AG09319 (cell line): Measurements from ENCODE around the gene RCOR1.
"Not testable (repeated sequence)": the region's sequence is repeated elsewhere in the genome, so short reads cannot be mapped to it uniquely, and the experiment has no call there.

Source experiments
- DNase-seq: peaks from one replicate; pipeline ENCODE4 v3.0.0-alpha.2; 2010; ENCODE audit warnings: low read depth; ENCODE audit errors: extremely low read depth
- TF ChIP-seq, protein P1 (sequence below): IDR thresholded peaks from 2 replicates; pipeline ENCODE4 v1.5.1; 2011; ENCODE audit warnings: low read depth, mild to moderate bottlenecking, inconsistent platforms, low read length, moderate library complexity

Gene RCOR1

DNA sequence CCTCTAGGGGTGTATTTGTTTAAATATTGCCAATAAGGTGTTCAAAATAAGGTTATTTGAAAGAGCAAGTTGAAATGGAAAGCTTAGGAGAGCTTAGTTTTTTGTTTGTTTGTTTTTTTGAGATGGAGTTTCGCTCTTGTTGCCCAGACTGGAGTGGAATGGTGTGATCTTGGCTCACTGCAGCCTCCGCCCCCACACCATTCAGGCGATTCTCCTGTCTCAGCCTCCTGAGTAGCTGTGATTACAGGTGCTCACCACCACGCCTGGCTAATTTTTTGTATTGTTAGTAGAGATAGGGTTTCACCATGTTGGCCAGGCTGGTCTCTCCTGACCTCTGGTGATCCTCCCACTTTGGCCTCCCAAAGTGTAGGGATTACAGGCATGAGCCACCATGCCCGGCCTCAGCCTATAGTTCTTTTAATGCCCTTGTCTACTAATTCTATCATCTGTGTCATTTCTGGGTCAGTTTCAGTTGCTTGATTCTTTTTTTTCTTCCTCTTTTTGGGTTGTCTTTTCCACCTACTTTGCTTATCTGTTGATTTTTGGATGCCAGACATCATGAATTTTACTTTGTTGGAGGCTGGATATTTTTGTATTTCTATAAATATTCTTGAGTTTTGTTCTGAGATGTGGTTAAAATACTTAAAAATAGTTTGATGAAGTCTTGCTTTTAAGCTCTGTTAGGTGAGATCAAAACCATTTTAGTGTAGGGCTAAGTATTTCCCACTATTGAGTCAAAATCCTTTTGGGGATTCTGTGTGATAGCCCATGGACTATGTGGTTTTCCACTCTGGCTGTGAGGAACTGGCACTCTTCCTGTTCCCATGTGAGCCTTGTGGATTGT, 18.7 kb downstream of the RCOR1 start:
- TF ChIP-seq, protein P1, sequence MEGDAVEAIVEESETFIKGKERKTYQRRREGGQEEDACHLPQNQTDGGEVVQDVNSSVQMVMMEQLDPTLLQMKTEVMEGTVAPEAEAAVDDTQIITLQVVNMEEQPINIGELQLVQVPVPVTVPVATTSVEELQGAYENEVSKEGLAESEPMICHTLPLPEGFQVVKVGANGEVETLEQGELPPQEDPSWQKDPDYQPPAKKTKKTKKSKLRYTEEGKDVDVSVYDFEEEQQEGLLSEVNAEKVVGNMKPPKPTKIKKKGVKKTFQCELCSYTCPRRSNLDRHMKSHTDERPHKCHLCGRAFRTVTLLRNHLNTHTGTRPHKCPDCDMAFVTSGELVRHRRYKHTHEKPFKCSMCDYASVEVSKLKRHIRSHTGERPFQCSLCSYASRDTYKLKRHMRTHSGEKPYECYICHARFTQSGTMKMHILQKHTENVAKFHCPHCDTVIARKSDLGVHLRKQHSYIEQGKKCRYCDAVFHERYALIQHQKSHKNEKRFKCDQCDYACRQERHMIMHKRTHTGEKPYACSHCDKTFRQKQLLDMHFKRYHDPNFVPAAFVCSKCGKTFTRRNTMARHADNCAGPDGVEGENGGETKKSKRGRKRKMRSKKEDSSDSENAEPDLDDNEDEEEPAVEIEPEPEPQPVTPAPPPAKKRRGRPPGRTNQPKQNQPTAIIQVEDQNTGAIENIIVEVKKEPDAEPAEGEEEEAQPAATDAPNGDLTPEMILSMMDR, result no peak
- no peak for DNase-seq

DNA sequence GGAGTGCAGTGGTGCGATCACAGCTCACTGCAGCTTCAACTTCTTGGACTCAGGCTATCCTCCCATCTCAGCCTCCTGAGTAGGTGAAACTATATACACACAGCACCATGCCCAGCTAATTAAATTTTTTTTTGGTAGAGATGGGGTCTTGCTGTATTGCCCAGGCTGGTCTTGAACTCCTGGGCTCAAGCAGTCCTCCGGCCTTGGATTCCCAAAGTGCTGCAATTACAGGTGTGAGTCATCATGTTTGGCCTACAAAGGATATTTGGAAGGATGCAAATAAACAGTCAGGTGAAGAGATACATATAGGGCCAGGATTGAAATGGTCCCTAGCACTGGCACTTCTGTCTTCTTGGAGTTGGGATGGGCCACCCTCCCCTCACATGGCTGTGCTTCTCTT, 23.9 kb downstream of the RCOR1 start:
- TF ChIP-seq, protein P1, result no peak
- no peak for DNase-seq

DNA sequence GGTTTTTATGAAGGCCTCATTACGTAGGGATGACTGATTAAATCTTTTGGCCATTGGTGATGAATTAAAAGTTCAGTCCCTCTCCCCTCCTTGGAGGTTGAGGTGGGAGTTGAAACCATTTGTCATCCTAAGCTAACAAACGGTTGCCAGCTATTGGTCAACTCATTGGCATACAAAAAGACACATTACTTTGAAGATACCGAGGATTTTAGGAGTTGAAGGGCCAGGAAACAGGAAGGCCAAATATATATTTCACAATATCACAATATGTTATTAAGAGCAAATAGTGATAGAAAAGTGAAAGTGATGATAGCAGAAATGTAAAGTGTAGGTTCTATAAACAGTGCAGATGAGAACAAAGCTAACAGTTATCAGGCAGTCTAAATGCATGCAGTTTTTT, 24.4 kb downstream of the RCOR1 start:
- DNase-seq, result no peak
- TF ChIP-seq, protein P1, result no peak

DNA sequence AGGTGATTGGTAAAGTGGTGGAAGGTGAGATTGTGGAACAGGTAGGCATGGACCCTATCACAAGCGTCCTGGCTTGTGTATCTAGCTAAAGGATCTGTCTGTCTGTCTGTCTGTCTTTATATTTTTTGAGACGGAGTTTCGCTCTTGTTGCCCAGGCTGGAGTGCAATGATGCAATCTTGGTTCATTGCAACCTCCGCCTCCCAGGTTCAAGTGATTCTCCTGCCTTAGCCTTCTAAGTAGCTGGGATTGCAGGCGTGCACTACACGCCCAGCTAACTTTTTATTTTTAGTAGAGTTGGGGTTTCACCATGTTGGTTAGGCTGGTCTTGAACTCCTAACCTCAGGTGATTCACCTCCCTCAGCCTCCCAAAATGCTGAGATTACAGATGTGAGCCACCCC, 26.6 kb downstream of the RCOR1 start:
- not testable (repeated sequence) for DNase-seq

DNA sequence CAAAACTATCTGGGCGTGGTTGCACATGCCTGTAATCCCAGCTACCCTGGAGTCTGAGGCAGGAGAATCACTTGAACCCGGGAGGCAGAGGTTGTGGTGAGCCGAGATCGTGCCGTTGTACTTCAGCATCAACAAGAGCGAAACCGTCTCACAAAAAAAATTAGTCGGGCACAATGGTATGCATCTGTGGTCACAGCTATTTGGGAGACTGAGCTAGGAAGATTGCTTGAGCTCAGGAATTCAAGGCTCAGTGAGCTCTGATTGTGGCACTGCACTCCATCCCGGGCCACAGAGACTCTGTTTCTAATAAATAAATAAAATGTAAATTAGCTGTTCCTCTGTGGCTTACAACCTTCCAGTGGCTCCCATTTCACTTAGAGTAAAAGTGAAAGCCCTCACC, 28.0 kb downstream of the RCOR1 start:
- DNase-seq, result peak; percentile 57
- TF ChIP-seq, protein P1, result no peak

DNA sequence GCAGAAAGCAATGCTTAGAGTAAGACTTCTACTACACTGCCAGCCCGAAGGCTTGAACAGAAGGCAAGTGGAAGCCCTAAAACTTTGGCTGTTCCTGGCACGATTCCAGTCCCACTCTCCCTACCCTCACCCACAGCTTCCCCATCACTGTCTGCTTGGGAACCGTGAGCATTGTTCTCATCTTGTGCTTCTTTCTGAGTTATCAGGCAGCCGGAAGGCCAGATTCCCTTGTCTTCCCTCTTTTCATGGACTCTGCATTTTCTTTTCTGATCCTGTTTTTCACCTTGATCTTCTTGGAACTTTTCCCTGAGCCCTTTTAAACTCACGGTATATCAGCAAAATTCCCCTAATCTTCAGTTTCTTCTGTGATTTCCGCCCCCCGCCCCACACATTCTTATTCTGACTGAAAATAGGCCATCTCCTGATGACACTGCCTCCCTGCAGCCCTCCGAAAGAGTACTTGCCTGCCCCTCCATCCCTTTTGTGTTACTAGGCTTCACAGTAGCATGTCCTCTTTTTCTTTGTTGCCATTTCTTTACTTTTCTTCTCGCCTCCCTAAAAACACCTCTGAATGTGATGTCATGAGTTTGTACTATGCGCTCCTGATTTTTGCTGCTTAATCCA, 29.9 kb downstream of the RCOR1 start:
- DNase-seq, result no peak
- TF ChIP-seq, protein P1, result no peak

DNA sequence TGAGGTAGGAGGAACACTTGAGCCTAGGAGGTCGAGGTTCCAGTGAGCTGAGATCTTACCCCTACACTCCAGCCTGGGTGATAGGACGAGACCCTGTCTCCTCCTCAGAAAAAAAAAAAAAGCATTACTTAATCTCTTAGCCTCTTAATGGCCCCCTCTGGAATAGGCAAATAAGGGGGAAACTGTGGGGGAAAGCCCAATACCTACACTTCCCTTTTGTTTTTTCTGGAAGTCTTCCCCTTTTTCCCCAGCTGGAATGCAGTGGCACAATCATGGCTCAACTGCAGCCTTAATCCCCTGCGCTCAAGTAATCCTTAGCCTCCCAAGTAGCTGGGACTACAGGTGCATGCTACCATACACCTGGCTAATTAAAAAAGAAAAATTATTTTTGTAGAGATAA, 32.2 kb downstream of the RCOR1 start:
- TF ChIP-seq, protein P1, result no peak
- no peak for DNase-seq
